ENCODE data around the gene IQCE.

The IQCE gene

DNA sequence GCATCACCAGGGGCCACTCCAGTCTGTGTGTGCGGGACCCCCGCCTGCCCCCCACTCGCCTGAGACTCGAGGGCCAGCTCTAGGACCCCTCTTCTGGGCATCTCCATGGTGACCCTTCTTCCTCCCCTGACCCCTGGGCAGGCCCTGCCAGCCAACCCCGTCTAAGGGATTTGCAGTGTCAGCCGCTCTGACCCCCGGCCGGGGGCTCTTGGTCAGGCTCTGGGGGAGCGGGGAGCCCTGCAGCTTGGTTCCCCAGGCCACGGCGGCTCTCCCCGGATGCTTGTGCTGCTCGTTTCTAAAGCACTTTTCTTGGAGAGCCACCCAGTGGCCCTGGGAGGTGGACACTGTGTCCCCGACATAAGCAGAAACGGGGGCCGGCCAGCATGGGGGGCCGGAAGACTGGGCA is 78.3 kb downstream of the IQCE start:
- DNase-seq = no peak

DNA sequence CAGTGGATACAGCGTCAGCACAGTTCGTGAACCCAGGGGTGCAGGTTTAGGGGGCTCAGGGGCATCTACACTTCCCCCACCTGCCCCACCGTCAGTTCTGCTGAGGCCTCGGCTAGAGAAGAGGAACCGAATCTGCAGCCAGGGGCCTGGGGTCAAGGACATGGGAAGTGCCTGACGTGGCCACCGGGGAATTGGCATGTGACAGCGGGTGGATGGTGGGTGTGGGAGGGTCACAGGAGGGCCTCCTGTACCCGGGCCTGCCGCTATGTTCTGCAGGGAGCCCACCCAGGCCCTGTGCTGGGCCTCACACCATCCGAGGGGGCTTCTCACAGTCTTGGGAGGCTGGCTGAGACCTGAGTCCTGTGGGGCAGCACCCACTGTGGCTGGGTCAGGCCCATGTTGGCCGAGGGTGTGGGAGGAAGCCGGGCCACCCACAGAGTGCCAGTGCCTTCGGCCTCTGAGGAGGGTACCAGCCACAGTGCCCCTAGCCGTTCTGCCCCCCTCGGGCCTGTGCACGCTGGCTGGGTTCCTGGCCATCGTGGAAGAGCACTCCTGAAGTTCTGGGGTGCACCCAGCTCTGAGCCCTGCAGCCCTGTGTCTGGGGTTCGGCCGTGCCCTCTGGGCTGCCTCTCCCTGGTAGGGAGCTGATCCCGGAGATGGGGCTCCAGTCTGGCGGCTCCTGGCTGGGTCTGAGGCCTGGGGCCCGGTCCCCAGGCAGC is 78.9 kb downstream of the IQCE start:
- no peak for DNase-seq

DNA sequence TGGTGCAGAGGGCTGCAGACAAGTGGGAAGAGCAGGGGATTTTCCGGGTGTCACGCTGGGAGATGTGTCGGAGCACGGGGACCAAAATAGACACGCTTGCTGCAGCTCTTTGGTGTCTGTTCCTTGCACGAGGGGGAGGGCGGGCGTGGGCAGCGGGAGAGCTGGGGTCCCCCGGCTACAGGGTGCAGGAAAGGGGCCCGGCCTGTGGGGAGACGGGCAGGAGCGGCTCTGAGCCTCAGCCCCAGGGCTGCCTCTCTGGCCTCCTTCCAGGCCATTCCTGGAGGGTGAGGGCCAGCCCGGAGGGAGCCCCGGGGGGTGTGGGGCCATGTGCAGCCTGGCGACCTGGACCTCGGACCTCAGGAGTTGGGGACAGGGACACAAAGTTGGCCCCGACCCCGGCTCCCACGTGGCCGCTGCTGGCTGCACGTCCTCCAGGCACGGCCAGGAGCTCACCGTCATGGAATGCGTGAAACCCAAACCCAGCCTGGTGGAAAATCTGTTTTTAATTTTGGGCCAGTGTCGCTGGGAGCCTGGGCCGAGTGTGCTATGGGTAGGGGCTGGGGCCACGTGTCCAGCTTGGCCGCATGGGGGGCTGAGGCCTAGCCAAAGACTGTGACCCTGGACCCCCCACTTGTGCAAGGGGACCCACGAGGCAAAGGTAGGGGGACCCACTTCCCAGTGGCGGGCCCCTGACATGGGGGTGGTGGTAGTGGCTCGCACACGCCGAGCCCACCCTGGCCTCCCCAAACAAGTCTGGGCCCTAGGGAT is 79.6 kb downstream of the IQCE start:
- no peak for DNase-seq

DNA sequence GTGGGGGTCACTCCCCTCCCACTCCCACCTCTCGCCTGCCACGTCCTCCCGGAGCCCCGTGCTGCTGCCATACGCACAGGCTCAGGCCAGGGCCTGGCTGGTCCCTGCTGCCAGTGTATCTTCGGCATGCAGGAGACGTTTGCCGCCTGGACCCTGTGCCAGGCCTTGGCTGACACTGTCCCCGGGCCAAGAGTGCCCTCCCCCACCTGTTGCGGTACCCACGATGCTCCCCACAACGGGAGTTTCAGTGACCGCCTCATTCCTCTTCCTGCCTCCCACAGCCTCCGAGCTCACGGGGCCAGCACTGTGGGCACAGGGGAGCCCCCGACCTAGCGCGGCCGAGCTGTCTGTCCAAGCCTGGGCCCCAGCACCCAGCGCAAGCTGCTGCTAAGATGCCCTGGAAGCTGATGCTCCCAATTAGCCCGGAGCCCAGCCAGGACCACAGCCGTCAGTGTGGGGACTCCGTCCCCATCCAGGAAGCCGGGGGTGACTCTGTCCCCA is 80.5 kb downstream of the IQCE start:
- DNase-seq = no peak

DNA sequence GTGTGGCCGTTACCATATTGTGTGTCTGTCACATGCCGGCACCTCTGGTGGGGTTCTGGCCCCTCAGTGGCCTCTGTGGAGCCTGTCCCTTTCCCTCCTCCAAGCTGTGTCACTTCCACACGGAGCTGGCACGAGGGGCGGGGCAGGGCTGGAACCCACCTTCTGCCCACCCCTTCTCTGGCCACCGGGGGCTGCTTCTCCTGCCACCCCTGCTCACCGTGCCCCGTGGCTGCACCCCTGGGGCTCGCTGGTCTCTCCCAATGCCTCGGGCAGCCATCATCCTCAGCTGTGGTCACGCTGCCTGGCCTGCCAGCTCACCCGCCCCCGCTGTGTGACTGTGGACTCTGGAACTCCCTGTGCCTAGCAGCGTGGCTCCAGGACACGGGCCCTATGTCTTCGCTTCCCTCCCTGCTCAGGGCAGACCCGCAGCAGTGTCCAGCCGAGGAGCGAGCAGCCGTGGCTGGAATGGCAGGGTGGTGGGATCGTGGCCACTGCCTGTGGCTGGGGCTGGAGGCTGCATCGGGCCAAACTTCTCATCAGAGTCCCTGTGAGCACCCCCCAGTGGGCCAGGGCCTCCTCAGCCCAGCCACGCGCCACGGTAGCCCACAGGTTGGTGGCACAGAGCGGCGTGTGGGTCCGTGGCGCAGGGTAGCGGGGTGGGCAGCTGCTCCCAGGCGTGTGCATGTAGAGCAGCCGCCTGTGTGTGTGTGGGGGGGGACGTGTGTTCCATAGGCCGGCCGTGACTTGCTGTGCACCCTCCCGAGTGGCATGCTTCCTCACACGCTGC is 81.1 kb downstream of the IQCE start:
- no peak for DNase-seq

DNA sequence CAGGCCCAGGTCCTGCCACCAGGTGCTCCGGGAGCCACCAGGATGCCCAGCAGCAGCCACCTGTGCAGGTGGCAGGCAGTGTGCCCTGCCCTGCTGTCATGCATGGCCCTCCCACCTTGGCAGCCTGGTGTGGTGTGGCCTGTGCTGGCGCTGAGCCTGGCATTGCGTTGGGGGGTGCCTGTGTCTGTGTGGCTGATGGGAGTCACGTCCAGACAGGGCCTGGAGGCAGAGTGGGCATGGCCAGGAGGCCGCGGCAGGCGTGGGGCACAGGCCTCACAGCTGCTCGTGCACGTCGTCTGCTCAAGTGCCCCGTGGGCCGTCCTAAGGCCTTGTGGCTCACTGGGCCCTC is 81.7 kb downstream of the IQCE start:
- DNase-seq = no peak

DNA sequence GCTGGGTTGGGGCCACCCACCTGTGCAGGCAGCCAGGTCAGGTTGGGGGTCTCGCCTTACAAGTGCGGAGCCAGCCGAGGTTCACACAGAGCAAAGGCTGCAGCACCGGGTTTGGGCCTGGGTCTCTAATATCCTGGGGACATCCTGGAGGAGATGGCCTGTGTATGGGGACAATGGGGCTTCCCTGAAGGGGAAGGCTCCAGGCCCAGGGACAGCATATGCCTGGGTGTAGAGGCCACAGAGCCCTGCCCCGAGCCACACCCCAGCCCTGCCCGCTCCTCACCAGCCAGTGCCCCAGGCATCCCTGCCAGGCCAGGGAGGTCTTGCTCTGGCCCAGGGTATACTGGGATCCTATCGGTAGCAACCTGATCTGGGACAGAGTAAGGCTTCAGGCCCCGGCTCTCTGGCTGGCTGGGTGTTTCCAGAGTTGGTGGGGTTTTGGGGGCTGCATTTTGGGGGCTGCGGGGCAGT is 82.1 kb downstream of the IQCE start:
- no peak for DNase-seq

DNA sequence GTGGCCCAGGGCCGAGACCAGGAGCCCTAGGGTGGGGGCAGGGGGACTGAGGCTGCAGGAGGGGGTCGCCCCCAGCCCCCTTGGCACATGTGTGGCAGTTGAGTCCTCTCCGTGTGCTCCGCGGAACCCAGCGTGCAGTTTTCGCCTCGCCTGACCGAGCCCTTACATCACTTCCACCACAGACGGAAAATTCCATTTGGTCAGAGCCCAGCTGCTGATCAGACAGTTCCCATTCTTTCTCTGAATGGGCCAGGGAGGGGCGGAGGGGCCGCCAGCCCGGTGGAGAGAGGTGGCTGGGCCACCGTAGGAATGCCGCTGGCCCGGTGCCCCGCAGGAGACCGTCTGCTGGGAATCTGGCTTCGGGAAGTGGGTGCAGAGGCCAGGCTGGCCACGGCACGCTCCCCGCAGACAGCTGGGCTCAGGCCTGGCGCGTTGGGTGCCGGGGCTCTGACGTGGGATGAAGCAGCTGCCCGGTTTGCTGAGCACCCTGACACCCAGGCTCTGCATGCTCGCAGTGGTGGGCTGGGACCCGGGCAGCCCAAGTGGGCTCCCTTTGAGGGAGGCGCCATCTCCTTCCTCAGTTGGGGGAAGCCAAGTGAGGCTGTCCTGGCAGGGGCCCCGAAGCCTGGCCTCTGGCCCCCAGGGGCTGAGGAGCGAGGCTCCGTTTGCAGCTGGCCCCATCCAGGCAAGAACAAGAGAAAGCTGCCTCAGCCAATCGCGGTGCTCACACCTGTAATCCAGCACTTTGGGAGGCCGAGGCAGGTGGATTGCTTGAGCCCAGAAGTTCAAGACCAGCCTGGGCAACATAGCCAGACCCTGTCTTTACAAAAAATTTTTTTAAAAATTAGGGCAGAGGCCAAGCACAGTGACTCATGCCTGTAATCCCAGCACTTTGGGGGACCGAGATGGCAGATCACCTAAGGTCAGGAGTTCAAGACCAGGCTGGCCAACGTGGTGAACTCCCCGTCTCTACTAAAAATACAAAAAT is 82.9 kb downstream of the IQCE start:
- no peak for DNase-seq

DNA sequence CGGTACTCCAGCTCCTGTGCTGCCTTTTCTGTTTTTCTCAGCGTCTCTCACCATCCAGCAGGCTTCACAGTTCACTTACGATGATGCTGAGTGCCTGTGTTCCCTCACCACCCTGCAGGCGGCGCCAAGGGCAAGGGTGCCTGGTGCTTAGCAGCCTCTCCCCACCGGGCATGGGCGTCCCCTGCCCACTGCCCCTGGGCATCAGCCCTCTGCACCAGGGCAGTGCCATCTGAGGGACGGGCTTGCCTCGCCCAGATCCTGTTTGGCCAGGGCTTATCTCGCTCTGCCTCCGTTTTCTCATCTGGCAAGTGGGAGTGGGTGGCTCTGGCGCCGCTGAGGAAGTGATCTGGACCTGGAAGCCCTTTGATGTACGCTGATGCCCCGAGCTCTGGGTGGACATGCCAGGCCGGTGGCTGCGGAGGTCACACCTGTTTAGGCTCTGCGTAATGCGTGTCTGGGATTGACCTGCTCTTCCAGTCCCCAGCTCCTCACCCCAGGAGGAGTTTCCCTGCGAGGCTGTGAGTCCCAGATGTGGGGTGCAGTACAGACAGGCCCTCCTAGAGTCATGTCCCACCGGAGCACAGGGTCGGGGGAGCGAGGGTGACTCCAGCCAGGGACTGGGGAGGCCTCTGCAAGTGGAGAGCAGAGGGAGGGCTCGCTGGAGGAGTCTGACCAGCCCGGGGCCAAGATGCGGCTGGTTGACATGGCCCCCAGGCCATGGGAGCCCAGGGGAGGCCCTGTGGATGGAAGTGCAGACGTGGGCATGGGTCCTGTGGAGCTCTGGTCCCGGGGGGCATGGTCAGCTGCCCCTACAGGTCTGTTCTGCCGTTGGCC is 84.8 kb downstream of the IQCE start:
- DNase-seq = peak; percentile 27

DNA sequence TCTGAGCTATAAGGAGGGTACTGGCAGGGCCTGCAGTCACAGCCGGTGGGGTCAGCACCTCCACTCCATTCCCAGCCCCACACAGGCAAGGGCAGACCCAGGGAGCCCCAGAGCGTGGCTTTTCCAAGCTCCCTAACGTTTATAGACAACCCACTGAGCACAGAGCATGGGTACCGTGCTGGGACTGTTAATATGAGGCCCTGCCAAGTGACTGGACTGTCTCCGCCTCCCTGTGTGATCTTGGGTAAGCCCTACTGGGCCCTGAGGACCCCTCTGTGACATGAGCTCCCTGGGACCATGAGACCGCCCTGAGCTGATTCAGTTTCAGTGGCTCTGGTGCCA is 85.4 kb downstream of the IQCE start:
- no peak for DNase-seq

DNA sequence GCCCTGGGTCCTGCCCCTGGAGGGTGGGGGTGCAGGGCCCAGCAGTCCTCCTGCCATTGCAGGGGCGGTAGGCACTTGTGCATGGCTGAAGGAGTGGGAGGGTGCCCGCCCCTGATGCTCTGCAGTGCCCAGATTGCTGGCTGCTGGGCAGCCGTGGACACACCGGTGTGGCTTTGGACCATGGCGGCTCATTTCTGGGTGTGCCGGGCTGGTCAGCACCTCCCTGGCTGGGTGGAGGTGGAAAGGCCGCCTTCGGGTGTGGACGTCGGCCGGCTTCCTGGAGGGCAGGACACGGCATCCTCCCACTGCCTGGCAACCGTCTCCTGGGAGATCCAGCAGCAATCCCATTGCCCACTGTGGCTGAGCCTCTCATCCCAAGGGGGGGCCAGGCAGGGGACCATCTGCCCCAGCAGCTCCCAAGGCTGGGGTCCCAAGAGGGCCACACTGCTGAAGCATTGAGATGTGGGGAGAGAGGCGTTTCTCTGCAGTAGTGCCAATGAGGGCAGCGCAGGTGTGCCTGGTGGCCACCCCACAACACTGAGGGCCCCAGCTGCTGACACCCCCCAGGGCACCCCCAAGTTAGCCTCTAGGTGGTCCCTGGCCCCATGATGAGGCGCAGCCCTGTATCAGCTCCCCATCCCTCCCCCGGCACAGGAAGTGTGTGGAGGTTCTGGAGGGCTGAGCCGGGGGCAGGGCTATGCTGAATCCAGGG is 85.9 kb downstream of the IQCE start:
- DNase-seq = no peak

DNA sequence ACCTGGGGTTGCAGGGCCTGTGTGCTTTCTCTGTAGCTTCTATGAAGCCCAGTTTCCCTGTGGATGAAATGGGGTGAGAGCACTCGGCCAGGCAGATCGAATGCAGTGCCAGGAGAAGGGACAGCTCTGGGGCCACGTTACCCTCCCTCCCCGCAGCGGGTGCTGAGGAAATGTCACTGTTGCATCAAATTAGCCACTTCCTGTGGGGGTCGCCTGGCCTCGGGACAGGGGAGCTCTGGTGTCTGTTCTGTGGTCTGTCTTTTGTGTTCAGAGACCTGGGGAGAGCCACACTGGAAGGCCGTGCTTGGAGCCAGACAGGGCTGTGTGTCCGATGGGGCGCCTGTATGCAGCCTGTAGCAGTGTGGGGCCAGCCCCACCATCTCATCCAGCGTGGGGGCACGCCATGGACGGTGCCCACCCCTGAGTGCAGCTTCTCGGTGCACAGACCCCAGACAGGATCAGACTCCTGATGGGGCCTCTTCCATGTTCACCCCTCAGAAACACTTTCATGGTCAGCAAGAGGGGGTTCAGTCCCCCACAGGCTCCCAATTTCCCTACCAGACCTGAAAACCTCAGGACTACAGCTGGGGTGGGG is 86.6 kb downstream of the IQCE start:
- DNase-seq = peak; percentile 23

DNA sequence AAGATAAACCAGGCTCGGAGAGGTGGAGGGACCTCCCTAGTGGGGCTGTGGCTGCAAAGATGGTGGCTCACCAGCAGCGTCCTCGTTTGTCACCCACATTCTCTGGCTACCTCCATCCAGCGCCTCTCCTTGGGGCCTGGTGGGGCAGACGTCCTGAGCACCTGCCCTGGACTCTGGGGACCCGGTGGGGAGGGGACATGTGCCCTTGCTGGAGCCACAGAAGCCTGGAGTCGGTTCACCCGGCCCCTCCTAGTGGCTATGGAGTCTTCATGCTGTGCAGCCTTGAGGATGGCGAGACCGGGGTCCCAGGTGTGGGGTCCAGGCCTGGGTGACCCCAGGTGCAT is 87.5 kb downstream of the IQCE start:
- DNase-seq = no peak

DNA sequence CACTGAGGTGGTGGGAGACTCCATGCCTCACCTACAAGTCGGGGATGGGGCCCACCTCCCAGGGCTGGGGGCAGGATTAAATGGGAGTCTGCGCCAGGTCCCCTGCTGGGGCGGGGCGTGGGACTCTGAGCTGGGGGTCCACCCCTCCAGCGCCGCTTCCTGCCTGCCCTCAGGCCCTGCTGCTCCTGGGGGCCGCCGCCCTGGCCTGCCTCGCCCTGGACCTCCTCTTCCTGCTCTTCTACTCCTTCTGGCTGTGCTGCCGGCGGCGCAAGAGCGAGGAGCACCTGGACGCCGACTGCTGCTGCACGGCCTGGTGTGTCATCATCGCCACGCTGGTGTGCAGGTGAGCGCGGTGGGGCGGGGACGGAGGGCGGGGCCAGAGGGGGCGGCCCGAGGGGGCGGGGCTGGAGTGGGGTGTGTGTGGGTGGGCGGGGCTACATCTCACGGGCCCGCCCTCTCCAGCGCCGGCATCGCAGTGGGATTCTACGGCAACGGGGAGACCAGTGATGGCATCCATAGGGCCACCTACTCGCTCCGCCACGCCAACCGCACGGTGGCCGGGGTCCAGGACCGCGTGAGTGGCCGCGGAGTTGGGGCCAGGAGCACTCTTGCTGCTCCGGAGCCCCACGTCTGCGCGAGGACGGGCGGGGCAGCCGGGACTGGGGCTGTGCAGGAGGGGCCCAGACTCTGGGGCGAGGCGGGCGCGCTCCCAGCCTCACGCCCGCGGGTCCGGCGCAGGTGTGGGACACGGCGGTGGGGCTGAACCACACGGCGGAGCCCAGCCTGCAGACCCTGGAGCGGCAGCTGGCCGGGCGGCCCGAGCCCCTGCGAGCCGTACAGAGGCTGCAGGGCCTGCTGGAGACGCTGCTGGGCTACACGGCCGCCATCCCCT is 88.1 kb downstream of the IQCE start:
- no peak for DNase-seq

DNA sequence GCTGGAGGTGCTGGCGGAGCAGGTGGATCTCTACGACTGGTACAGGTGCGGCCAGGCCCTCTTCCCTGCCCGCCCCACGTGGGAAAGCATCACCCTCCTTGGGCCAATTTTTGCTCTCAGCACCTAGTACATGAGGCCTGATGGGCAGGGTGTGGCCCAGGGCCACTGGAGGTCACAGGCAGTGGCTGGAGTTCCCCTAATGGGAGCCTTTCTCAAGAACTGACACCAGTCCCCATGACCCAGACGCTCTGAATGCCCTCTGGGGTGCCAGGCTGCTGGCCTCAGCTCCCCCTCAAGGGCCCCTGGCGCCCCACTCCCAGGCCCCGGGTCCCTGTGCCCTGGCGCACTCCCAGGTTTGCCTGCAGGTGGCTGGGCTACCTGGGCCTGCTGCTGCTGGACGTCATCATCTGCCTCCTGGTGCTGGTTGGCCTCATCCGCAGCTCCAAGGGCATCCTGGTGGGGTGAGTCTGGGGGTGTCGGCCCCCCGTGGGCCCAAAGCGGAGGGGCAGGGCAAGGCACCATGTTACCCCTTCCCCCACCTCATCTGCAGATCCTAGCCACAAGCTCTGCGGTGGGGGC is 88.9 kb downstream of the IQCE start:
- DNase-seq = no peak

DNA sequence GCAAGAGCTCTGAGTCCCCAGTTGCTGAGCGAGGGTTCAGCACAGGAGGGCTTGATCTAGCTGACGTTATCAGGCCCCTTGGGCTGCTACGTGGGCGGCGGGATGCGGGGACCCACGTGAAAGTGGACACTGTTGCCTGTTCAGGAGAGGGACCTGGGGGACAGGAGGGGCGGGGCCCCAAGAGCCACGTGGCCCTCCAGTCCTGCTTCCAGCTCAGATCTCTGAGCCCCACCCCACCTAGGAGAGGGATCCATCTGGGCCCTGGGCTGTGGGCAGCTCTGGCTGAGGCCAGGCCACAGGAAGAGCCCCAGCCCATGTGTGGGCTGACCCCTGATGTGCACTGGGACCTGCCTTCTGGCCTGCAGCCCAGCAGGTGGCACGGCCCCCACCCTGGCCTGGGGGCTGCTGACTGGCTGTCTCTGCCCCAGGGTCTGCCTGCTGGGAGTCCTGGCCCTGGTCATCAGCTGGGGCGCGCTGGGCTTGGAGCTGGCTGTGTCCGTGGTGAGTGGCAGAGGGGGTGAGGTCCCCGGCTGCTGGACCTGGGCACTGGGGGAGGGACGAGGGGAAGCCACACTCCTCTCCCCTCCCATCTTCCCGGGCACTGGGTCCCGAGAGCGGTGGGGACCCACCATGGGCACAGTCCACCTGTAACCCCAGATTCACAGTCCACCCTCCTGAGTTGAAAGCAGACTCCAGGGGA is 90.5 kb downstream of the IQCE start:
- DNase-seq = no peak

DNA sequence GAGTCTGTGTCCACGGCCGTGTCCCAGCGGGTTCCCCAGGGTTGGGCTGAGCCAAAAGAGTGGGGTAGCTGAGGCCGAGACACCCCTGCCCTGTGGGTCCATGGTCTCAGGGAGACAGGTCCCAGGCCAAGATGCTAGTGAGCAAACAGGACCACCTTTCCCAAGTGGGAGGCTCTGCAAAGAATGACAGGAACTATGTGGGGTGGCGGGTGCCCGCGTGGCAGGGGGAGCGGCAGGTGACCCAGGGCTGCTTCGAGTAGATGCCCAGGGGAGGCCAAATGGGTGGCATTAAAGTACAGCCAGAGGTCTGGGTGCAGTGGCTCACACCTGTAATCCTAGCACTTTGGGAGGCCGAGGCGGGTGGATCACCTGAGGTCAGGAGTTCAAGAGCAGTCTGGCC is 91.2 kb downstream of the IQCE start:
- DNase-seq = no peak

DNA sequence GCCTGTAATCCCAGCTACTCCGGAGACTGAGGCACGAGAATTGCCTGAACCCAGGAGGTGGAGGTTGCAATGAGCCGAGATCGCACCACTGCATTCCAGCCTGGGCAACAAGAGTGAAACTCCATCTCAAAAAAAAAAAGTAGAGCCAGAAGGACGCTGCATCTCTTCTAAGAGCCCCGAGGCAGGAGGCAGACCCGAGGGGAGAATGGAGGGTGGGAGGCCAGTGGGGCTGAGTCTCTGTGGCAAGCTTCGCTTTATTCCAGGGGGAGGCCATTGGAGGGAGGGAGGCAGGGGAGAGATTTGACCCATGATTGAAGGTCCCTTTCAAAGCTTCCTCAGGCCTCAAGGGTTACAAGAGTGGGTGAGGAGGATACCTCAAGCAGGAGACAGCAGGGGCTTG is 91.7 kb downstream of the IQCE start:
- no peak for DNase-seq
